Gastroesophageal sphincter (tissue), 3 donors: ENCODE data around the gene LPP.

ENCODE experiments used
- CTCF ChIP-seq, 4 experiments: fragments of 200-600 bp in 2 of 4; fragments of 450-650 bp in 2 of 4; sonication (generic) in 1 of 4; IDR thresholded peaks; one replicate each; pipeline ENCODE4 v1.5.1; 2017 to 2019; ENCODE audit warnings: antibody characterized with exemption in 4 of 4, mild to moderate bottlenecking in 2 of 4, moderate library complexity in 2 of 4
- POLR2A ChIP-seq, 2 donors: fragments of 450-650 bp; IDR thresholded peaks; one replicate each; pipeline ENCODE4 v1.6.1; 2017; ENCODE audit warnings: antibody characterized with exemption in 2 of 2, mild to moderate bottlenecking in 2 of 2, moderate library complexity in 1 of 2
- POLR2AphosphoS5 ChIP-seq: sonication (generic); formaldehyde crosslinking; IDR thresholded peaks from one replicate; pipeline ENCODE4 v1.6.1; 2017; ENCODE audit warnings: antibody characterized with exemption

- TF ChIP-seq CTCF (IDR thresholded peaks at IDR 0.05): no peak
- TF ChIP-seq POLR2AphosphoS5: no peak
- no peak for TF ChIP-seq POLR2A (IDR thresholded peaks at IDR 0.05)
Observed at GRCh38 chr3:188573291-188573940, 419.5 kb downstream of the LPP start.
